GM12864 (cell line): ENCODE measurements around the gene IFNLR1.

Source experiments
- DNase-seq: peaks from one replicate; pipeline ENCODE4 v3.0.0-alpha.2; 2011; ENCODE audit warnings: low read depth
- H3K4me3 ChIP-seq: 2 replicates; pipeline ENCODE4 v1.5.1; 2011; ENCODE audit warnings: mild to moderate bottlenecking, low read depth, low read length, control low read depth
- TF ChIP-seq, protein P1 (sequence below): IDR thresholded peaks from 2 replicates; pipeline ENCODE4 v1.5.1; 2011; ENCODE audit warnings: low read depth, mild to moderate bottlenecking, moderate library complexity, low read length, control low read depth, inconsistent platforms; ENCODE audit errors: missing control alignments

IFNLR1 gene

DNA sequence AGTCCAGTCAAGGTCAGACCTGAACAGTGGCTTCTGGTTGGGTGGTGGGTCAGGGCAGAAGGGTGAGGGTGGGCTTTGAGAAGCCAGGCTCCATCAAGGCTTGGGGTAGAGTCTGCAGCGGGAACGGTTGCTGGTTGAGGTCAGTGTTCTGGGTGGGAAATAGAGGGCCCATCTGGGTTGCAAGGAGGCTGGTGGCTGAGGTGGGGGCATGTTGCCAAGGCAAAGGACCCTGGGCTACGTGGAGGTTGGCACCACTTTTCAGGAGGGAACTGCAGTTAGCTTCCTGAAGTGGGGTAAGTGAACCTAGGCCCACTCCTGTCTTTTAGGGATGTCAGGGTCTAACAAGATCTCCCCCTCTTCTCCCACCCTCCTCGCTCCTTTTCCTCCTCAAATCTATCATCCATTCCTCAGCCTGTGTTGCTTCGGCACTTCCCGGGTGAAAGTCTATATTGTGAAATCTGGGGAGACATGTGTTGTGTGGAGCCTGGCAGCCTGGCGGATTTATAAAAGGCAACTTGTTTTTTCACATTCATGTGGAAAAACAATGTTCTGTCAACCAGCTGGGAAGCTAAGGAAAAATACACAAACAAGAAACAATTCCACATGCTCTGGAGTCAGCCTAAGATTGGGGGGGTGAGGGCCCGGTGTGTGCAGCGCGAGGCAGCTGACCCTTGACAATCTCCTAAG, 45.6 kb downstream of the IFNLR1 start:
- no peak for DNase-seq
- H3K4me3 ChIP-seq = no peak overlapping the region
- TF ChIP-seq, protein P1, sequence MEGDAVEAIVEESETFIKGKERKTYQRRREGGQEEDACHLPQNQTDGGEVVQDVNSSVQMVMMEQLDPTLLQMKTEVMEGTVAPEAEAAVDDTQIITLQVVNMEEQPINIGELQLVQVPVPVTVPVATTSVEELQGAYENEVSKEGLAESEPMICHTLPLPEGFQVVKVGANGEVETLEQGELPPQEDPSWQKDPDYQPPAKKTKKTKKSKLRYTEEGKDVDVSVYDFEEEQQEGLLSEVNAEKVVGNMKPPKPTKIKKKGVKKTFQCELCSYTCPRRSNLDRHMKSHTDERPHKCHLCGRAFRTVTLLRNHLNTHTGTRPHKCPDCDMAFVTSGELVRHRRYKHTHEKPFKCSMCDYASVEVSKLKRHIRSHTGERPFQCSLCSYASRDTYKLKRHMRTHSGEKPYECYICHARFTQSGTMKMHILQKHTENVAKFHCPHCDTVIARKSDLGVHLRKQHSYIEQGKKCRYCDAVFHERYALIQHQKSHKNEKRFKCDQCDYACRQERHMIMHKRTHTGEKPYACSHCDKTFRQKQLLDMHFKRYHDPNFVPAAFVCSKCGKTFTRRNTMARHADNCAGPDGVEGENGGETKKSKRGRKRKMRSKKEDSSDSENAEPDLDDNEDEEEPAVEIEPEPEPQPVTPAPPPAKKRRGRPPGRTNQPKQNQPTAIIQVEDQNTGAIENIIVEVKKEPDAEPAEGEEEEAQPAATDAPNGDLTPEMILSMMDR = no peak

- no peak overlapping the region for H3K4me3 ChIP-seq
- no peak for DNase-seq
- TF ChIP-seq, protein P1 = no peak
Observed at GRCh38 chr1:24140741-24141181, 46.3 kb downstream of the IFNLR1 start.

DNA sequence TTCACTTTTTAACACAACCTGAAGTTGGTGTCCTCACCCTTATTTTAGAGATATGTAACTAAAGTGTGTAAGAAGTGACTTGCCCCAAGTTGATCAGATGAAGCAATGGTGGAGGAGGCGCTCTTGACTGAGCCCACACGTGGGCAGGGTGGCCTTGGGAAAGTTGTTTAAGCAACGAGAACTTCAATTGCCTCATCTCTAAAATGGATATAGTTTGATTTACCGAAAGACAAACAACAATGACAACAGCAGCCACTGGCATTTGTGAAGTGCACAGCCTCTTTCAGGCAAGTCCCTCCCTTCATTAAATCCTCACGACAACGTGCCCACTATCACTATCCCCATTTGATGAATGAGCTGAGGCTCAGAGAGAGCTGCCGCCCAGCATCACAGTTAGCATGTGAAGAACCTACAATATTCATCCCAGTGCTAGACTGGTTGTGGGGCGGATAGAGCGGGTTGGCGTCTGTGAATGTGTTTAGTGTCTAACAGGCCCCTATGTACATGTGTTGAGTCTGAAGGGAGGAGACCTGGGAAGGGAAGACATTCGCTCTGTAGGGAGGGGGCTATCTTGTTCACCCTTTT, 47.2 kb downstream of the IFNLR1 start:
- TF ChIP-seq, protein P1 = no peak
- no peak for DNase-seq
- no peak overlapping the region for H3K4me3 ChIP-seq

DNA sequence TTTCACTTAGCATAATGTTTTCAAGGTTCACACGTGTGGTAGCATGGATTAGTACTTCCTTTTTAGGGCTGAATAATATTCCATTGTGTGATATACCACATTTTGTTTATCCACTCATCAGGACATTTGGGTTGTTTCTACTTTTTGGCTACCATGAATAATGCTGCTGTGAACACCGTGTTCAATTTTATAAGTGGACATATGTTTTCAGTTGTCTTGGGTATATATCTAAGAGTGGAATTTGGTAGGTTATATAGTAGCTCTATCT, 47.9 kb downstream of the IFNLR1 start:
- DNase-seq = no peak
- TF ChIP-seq, protein P1 = no peak

DNA sequence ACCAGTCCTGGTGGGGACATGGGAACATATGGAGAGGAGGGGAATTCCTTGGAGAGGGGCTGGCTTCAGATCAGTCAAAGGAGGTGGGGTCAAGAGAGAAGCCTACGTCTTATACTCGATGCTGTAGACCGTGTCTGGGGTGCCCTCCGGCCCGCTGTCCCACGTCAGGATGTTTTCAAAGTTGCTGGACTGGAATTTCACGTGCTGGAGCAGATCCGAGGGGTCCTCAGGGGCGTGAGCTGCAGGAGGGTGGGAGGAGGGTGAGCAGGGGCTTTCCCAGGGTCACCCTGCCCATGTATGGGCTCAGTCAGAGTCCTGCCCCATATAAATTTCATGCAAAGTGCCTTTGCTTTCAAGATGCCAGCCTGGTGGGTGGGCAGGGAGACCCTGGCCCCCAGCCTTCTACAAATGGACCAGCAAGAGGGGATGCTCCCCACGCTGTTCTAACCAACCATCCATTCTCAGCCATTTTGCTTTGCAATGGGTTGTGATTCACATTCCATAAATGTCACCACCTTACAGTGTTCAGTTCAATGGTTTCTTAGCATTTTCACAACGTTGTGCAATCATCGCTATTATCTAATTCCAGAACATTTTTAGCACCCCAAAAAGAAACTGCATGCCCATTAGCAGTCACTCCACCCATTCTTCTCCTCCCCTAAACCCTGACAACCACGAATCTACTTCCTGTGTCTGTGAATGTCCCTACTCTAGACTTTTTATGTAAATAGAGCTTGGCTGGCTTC, 48.4 kb downstream of the IFNLR1 start:
- no peak overlapping the region for H3K4me3 ChIP-seq
- no peak for DNase-seq
- TF ChIP-seq, protein P1 = no peak

More for the DNA sequence above, 47.9 kb downstream of the IFNLR1 start:
- no peak overlapping the region for H3K4me3 ChIP-seq

GRCh38 chr1:24136956-24137539, 50.0 kb downstream of the IFNLR1 start:
- TF ChIP-seq, protein P1 = no peak
- no peak overlapping the region for H3K4me3 ChIP-seq
- no peak for DNase-seq
